ENCODE data around the gene NUAK1. TPM values are rescaled to one million over a fixed set of nuclear protein-coding genes. Genes with fewer than 3 reads are reported as not detected.

NUAK1 gene
- polyA plus RNA-seq, 1 donor from 2014 or later: 8.3 TPM

- H3K27ac ChIP-seq (ENCODE audit: low read length): no peak overlapping the region
- H3K4me2 ChIP-seq (ENCODE audit: low read length): no peak overlapping the region
- H4K20me1 ChIP-seq (ENCODE audit: insufficient read depth): no peaks in the 10 kb centered on the region
- H3K27me3 ChIP-seq (ENCODE audit: insufficient read depth, low read depth, low read length): no peaks in the 10 kb centered on the region
- H3K9me3 ChIP-seq (ENCODE audit: low read length): no peaks in the 10 kb centered on the region
- no peak overlapping the region for H3K9ac ChIP-seq (ENCODE audit: low read length)
- no peaks in the 10 kb centered on the region for H3K79me2 ChIP-seq (replicated peaks; ENCODE audit: insufficient read depth, low read length)
- H3K36me3 ChIP-seq (ENCODE audit: insufficient read depth, low read length): no peaks in the 10 kb centered on the region
- TF ChIP-seq MXI1 (conservative IDR thresholded peaks at IDR 0.05; ENCODE audit: poor library complexity, severe bottlenecking) (no peak), SMC3 (conservative IDR thresholded peaks at IDR 0.05; ENCODE audit: poor library complexity) (no peak), POLR2AphosphoS5 (IDR thresholded peaks at IDR 0.05) (no peak), CTCF (IDR thresholded peaks at IDR 0.05; ENCODE audit: poor library complexity, severe bottlenecking) (no peak), TAF1 (IDR thresholded peaks at IDR 0.05; ENCODE audit: low read depth) (no peak), EZH2 (IDR thresholded peaks at IDR 0.05; ENCODE audit: borderline replicate concordance, insufficient read depth, low read length, poor library complexity, severe bottlenecking) (no peak), RAD21 (conservative IDR thresholded peaks at IDR 0.05) (no peak), REST (IDR thresholded peaks at IDR 0.05; ENCODE audit: borderline replicate concordance) (no peak), EP300 (conservative IDR thresholded peaks at IDR 0.05; ENCODE audit: poor library complexity, severe bottlenecking) (no peak)
- no peaks in the 10 kb centered on the region for H3F3A ChIP-seq (ENCODE audit: insufficient read depth, low read length, poor library complexity, severe bottlenecking)
- no peak overlapping the region for H2AFZ ChIP-seq (ENCODE audit: low read depth, low read length)
- H3K9me2 ChIP-seq (ENCODE audit: insufficient read depth, low read length): no peaks in the 10 kb centered on the region
- no peak overlapping the region for H3K4me3 ChIP-seq (ENCODE audit: low read length)
Observed at GRCh38 chr12:106044773-106045172, 94.0 kb downstream of the NUAK1 start.

GRCh38 chr12:106042037-106042436 lies 96.7 kb downstream of the NUAK1 start:
- TF ChIP-seq REST (IDR thresholded peaks at IDR 0.05; ENCODE audit: borderline replicate concordance) (no peak), RAD21 (conservative IDR thresholded peaks at IDR 0.05) (no peak), CTCF (IDR thresholded peaks at IDR 0.05; ENCODE audit: poor library complexity, severe bottlenecking) (no peak), POLR2AphosphoS5 (IDR thresholded peaks at IDR 0.05) (no peak), EP300 (conservative IDR thresholded peaks at IDR 0.05; ENCODE audit: poor library complexity, severe bottlenecking) (no peak), MXI1 (conservative IDR thresholded peaks at IDR 0.05; ENCODE audit: poor library complexity, severe bottlenecking) (no peak), TAF1 (IDR thresholded peaks at IDR 0.05; ENCODE audit: low read depth) (no peak), EZH2 (IDR thresholded peaks at IDR 0.05; ENCODE audit: borderline replicate concordance, insufficient read depth, low read length, poor library complexity, severe bottlenecking) (no peak), SMC3 (conservative IDR thresholded peaks at IDR 0.05; ENCODE audit: poor library complexity) (no peak)
- no peaks in the 10 kb centered on the region for H4K20me1 ChIP-seq (ENCODE audit: insufficient read depth)
- H3F3A ChIP-seq (ENCODE audit: insufficient read depth, low read length, poor library complexity, severe bottlenecking): no peaks in the 10 kb centered on the region
- no peak overlapping the region for H2AFZ ChIP-seq (ENCODE audit: low read depth, low read length)
- H3K79me2 ChIP-seq (replicated peaks; ENCODE audit: insufficient read depth, low read length): no peaks in the 10 kb centered on the region
- no peaks in the 10 kb centered on the region for H3K27me3 ChIP-seq (ENCODE audit: insufficient read depth, low read depth, low read length)
- no peak overlapping the region for H3K4me3 ChIP-seq (ENCODE audit: low read length)
- H3K36me3 ChIP-seq (ENCODE audit: insufficient read depth, low read length): no peaks in the 10 kb centered on the region
- no peaks in the 10 kb centered on the region for H3K9me2 ChIP-seq (ENCODE audit: insufficient read depth, low read length)
- no peak overlapping the region for H3K9ac ChIP-seq (ENCODE audit: low read length)
- H3K9me3 ChIP-seq (ENCODE audit: low read length): no peaks in the 10 kb centered on the region
- no peak overlapping the region for H3K27ac ChIP-seq (ENCODE audit: low read length)
- no peak overlapping the region for H3K4me2 ChIP-seq (ENCODE audit: low read length)
